ENCODE data around the gene CHMP4B. TPM values are rescaled to one million over a fixed set of nuclear protein-coding genes. Genes with fewer than 3 reads are reported as not detected.

CHMP4B gene
- total and polyA plus RNA-seq, 4 donors = 2.7 to 37.2 (median 17.2) TPM

- DNase-seq (ENCODE audit: low spot score) = no peak
- no peaks in the 10 kb centered on the region for H3K9me3 ChIP-seq (ENCODE audit: control insufficient read depth in 4 of 4, low read length in 3 of 4)
- H3K9ac ChIP-seq (ENCODE audit: low read depth in 1 of 2, low read length in 2 of 2) = no peak overlapping the region
- H3K4me3 ChIP-seq (ENCODE audit: low read depth in 1 of 3, low read length in 3 of 3) = no peak overlapping the region
- WGBS = 79% methylated on average over 5 of the region's 5 CpGs
- no peak overlapping the region for H3K27ac ChIP-seq (ENCODE audit: low read depth in 1 of 2, low read length in 2 of 2)
- H3K27me3 ChIP-seq (ENCODE audit: control insufficient read depth in 4 of 4, insufficient read depth in 4 of 4, low read length in 3 of 4) = no peaks in the 10 kb centered on the region
- no peak for TF ChIP-seq SP1 (IDR thresholded peaks at IDR 0.05)
- TF ChIP-seq FOXA2 (IDR thresholded peaks at IDR 0.05) = no peak
- no peak for TF ChIP-seq JUND (IDR thresholded peaks at IDR 0.05)
- TF ChIP-seq MAX (IDR thresholded peaks at IDR 0.05) = no peak
- no peak for TF ChIP-seq RXRA (IDR thresholded peaks at IDR 0.05)
- TF ChIP-seq YY1 (IDR thresholded peaks at IDR 0.05) = no peak
- no peak for TF ChIP-seq EGR1 (IDR thresholded peaks at IDR 0.05; ENCODE audit: low read depth in 2 of 2)
- no peak for TF ChIP-seq REST (IDR thresholded peaks at IDR 0.05)
- TF ChIP-seq NR2F2 (IDR thresholded peaks at IDR 0.05) = no peak
- no peak for TF ChIP-seq ZBTB33 (IDR thresholded peaks at IDR 0.05)
- no peak for TF ChIP-seq CTCF (IDR thresholded peaks at IDR 0.05; ENCODE audit: low read depth, low read length, missing input control)
- no peak for TF ChIP-seq ATF3 (IDR thresholded peaks at IDR 0.05)
- no peak for TF ChIP-seq HNF4G (IDR thresholded peaks at IDR 0.05)
- TF ChIP-seq TAF1 (conservative IDR thresholded peaks at IDR 0.05) = no peak
- no peak for TF ChIP-seq GABPA (IDR thresholded peaks at IDR 0.05 in 1 of 2, conservative IDR thresholded peaks at IDR 0.05 in 1 of 2)
- TF ChIP-seq FOXA1 (IDR thresholded peaks at IDR 0.05) = no peak
- TF ChIP-seq HNF4A (conservative IDR thresholded peaks at IDR 0.05) = no peak
- H3K4me1 ChIP-seq (ENCODE audit: control insufficient read depth in 4 of 4, insufficient read depth in 4 of 4, low read length in 3 of 4) = no peaks in the 10 kb centered on the region
- no peaks in the 10 kb centered on the region for H3K36me3 ChIP-seq (ENCODE audit: control insufficient read depth in 4 of 4, insufficient read depth in 3 of 4, low read depth in 1 of 4, low read length in 3 of 4)
Measured at GRCh38 chr20:33869283-33869682, 58.1 kb downstream of the CHMP4B start.

GRCh38 chr20:33871362-33871761, 60.2 kb downstream of the CHMP4B start:
- H3K4me3 ChIP-seq (ENCODE audit: low read depth in 1 of 3, low read length in 3 of 3) = no peak overlapping the region
- no peak overlapping the region for H3K9ac ChIP-seq (ENCODE audit: low read depth in 1 of 2, low read length in 2 of 2)
- 75% methylated on average over 12 of the region's 12 CpGs for WGBS
- H3K4me1 ChIP-seq (ENCODE audit: control insufficient read depth in 4 of 4, insufficient read depth in 4 of 4, low read length in 3 of 4) = no peaks in the 10 kb centered on the region
- H3K9me3 ChIP-seq (ENCODE audit: control insufficient read depth in 4 of 4, low read length in 3 of 4) = no peaks in the 10 kb centered on the region
- no peak for DNase-seq (ENCODE audit: low spot score)
- TF ChIP-seq CTCF (IDR thresholded peaks at IDR 0.05; ENCODE audit: low read depth, low read length, missing input control) (no peak), RAD21 (IDR thresholded peaks at IDR 0.05) (no peak), YY1 (IDR thresholded peaks at IDR 0.05) (no peak), ATF3 (IDR thresholded peaks at IDR 0.05) (no peak), HNF4G (IDR thresholded peaks at IDR 0.05) (no peak), SP1 (IDR thresholded peaks at IDR 0.05) (no peak), HNF4A (conservative IDR thresholded peaks at IDR 0.05) (no peak), EGR1 (IDR thresholded peaks at IDR 0.05; ENCODE audit: low read depth in 2 of 2) (no peak), FOXA2 (IDR thresholded peaks at IDR 0.05) (no peak), REST (IDR thresholded peaks at IDR 0.05) (no peak), TAF1 (conservative IDR thresholded peaks at IDR 0.05) (no peak), FOXA1 (IDR thresholded peaks at IDR 0.05) (no peak)
- H3K27ac ChIP-seq (ENCODE audit: low read depth in 1 of 2, low read length in 2 of 2) = no peak overlapping the region
- no peaks in the 10 kb centered on the region for H3K27me3 ChIP-seq (ENCODE audit: control insufficient read depth in 4 of 4, insufficient read depth in 4 of 4, low read length in 3 of 4)
- no peaks in the 10 kb centered on the region for H3K36me3 ChIP-seq (ENCODE audit: control insufficient read depth in 4 of 4, insufficient read depth in 3 of 4, low read depth in 1 of 4, low read length in 3 of 4)

All from liver (tissue), 9 donors.